Glomerular endothelial cell (primary cell): ENCODE data around the gene FZR1. TPM values are rescaled to one million over a fixed set of nuclear protein-coding genes. Genes with fewer than 3 reads are reported as not detected.
"Not testable (repeated sequence)": the region's sequence is repeated elsewhere in the genome, so short reads cannot be mapped to it uniquely, and the experiment has no call there.

Source experiments
- DNase-seq: peaks from one replicate; pipeline ENCODE4 v3.0.0-alpha.2; 2011; ENCODE audit warnings: low read depth, low spot score; ENCODE audit errors: extremely low read depth
- total RNA-seq: library from RNA; depleted of rRNA; stranded (reverse); fragments of >200 nt; gene quantifications from 2 replicates; pipeline ENCODE4 v1.2.3, GENCODE V29; 2015

The FZR1 gene
- total RNA-seq, 1 donor from 2014 or later: 43.9 TPM

- DNase-seq: no peak
These were observed 22.0 kb downstream of the FZR1 start for GRCh38 chr19:3528080-3528479.

GRCh38 chr19:3528539-3529211 is 22.6 kb downstream of the FZR1 start:
- DNase-seq: no peak

DNA sequence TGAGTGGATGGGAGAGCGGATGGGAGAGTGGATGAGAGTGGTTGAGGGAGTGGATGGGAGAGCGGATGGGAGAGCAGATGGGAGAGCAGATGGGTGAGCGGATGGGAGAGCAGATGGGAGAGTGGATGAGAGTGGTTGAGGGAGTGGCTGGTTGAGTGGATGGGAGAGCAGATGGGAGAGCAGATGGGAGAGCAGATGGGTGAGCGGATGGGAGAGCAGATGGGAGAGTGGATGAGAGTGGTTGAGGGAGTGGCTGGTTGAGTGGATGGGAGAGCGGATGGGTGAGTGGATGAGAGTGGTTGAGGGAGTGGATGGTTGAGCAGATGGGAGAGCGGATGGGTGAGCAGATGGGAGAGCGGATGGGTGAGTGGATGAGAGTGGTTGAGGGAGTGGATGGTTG is 23.2 kb downstream of the FZR1 start:
- not testable (repeated sequence) for DNase-seq

DNA sequence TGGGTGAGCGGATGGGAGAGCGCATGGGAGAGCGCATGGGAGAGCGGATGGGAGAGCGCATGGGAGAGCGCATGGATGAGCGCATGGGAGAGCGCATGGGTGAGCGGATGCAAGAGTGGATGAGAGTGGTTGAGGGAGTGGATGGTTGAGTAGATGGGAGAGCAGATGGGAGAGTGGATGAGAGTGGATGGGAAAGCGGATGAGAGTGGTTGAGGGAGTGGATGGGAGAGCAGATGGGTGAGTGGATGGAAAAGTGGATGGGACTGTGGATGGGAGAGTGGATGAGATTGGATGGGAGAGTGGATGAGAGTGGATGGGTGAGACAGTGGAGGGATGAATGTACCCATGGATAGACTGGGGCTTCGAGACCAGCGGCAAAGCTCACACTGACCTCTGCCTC is 24.3 kb downstream of the FZR1 start:
- no peak for DNase-seq

GRCh38 chr19:3531716-3532115 is 25.6 kb downstream of the FZR1 start:
- DNase-seq: no peak

DNA sequence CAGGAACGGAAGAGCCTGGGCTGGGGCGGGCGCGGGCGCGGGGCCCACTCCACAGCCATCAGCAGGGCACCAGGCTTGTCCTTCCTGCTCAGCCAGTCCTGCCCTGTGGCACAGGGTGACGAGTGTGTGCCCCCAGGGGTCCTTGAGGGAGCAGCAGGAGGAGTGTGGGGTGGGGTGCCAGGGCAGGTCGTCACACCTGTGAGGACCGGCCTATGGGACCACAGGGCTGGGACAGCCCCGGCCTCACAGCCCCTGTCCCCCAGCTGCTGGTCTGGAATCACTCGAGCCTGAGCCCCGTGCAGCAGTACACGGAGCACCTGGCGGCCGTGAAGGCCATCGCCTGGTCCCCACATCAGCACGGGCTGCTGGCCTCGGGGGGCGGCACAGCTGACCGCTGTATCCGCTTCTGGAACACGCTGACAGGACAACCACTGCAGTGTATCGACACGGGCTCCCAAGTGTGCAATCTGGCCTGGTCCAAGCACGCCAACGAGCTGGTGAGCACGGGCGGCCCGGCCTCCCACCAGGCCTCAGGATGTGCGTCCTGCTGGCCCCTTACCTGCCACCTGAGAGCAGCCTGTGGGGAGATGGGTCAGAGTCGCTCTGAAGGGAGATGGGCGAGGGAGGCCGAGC is 26.2 kb downstream of the FZR1 start:
- DNase-seq: no peak

DNA sequence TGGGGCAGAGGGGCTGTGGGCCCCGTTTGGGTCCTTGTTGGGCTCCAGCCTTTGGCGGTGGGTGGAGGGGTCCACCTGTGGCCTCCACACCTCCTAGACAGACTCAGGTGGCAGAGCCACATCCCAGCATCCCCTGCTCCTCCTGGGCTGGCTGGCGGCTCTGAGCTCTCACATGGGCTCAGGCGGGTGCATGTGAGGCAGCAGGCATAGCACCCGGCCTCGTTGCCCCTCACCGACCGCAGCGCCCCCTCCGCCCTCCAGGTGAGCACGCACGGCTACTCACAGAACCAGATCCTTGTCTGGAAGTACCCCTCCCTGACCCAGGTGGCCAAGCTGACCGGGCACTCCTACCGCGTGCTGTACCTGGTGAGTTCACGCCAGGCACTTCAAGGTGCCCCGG is 26.9 kb downstream of the FZR1 start:
- no peak for DNase-seq

DNA sequence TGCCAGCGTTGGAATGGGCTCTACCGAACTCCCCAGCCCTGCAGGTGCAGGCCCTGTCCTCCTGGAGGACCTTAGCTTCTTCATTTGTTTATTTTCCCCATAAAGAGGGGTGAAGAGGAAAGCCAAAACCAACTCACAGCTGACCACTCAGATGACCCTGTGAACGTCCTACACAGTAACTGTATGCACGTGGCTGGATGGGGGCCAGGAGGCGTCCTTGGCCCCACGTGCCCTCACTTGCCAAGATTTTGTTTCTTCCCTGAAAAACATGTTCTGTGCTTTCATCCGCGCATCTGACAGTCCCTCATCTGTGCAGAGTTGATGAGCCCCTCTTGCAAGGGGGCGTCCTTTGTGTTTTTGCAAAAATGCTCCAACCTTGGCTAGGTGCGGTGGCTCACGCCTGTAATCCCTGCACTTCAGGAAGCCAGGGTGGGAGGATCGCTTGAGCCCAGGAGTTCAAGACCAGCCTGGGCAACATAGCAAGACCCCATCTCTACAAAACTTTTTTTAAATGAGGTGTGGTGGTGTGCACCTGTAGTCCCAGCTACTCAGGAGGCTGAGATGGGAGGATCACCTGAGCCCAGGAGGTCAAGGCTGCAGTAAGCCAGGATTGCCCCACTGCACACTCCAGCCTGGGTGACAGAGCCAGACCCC is 27.6 kb downstream of the FZR1 start:
- no peak for DNase-seq

GRCh38 chr19:3534375-3535234 is 28.5 kb downstream of the FZR1 start:
- DNase-seq: no peak

GRCh38 chr19:3535235-3535535 is 29.1 kb downstream of the FZR1 start:
- DNase-seq: no peak

DNA sequence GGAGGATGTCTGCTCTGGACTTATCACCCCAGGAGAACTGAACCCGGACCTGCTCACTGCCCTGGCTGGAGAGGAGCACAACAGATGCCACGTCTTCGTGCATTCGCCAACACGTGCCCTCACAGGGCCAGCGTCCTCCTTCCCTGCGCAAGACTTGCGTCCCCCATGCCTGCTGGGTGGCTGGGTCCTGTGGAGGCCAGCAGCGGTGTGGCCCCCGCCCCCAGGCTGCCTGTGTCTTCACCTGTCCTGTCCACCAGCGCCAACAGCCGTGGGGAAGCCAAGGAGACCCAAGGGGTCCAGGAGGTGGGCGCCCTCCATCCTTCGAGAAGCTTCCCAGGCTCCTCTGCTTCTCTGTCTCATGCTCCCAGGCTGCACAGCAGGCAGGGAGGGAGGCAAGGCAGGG is 29.5 kb downstream of the FZR1 start:
- DNase-seq: no peak

GRCh38 chr19:3535981-3536380 is 29.9 kb downstream of the FZR1 start:
- no peak for DNase-seq

DNA sequence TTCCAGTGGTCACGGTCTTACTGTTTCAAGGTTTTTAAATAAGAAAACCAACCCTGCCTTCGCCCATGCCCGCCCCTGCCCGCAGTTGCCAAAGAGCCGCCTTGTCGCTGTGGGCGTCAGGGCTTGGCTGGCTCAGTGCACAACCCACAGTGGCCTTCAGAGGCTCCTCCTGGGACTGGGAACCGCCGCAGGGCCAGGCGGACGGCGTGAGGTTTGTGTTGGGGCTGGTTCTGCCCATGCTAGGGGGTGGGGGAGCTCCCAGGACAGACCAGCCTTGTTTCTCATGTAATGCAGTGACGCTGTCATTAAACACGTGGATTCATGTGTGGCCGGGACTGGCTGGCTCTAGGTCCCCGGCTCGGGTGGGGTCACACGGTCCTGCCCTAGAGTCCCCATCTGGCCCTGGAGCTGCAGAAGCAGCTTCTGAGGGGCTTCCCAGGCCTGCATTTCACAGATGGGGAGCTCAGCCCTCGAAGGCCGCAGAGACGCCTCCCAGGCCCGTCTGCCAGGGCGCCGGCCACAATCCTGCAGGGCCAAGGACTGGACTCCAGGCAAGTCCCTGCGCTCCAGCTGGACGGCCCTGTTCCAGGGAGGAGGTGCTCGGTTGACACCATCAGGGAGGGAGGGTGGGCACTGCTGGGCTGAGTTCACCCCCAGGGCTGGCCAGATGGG is 30.5 kb downstream of the FZR1 start:
- no peak for DNase-seq

DNA sequence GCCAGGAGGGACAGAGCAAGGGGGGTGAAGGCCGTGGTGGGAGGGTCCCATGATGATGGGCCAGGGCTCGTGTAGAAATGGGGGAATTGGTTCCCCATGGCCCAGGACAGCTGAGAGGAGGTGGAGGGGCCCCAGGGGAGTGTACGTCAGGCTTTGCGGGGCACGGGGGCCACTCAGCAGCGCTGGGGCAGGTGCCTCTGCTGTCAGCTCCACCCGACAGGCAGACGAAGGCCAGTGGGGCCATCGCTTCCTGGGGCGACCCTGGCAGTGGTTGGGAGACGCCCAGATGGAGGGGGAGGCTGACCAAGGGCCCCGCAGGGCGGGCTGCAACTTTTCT is 31.0 kb downstream of the FZR1 start:
- DNase-seq: no peak

- DNase-seq: no peak
These were observed 31.5 kb downstream of the FZR1 start for GRCh38 chr19:3537438-3538240.

DNA sequence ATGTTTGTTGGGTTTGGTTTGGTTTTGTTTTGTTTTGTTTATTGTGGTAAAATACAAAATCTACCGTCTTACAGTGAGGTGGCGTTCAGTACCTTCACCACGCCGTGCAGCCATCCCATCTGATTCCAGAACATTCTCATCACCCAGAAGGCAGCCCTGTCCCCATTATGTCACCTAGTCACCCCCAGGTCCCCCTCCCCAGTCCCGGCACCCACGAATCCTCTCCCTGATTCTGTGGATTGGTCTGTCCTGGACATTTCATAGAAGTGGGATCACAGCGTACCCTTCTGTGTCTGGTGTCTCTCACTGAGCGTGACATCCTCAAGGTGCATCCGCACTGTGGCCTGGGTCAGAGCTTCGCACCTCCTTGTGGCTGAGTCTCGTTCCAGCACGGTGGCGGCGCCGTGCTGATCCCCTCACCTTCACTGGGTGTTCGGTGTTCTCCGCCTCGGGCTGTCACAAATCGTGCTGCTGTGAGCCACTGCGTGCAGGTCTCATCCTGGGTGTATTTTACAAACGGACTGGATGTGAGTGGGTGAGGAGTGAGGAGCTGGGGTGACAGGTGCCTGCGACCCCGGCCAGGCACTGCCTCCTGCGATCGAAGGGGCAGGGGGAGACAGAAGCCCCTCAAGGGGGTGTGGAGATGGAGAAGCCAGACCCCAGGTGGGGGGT is 32.3 kb downstream of the FZR1 start:
- DNase-seq: no peak

- DNase-seq: no peak
These were observed 33.0 kb downstream of the FZR1 start, which contains the start of gene TEKTIP1 for GRCh38 chr19:3538965-3539755. TSS of gene TEKTIP1 (plus strand) at chr19:3539174. CDS start at chr19:3539178, 4 bp downstream.

- DNase-seq: no peak
These were observed 33.6 kb downstream of the FZR1 start for GRCh38 chr19:3539756-3540118.
